Fibroblast of skin of back (primary cell): ENCODE results near the gene OVOL2. TPM values are rescaled to one million over a fixed set of nuclear protein-coding genes. Genes with fewer than 3 reads are reported as not detected.
"Not testable (repeated sequence)": the region's sequence is repeated elsewhere in the genome, so short reads cannot be mapped to it uniquely, and the experiment has no call there.

Experiments
- DNase-seq: peaks from one replicate; pipeline ENCODE4 v3.0.0-alpha.2; 2013
- polyA plus RNA-seq, 2 experiments: library from polyadenylated mRNA; unstranded; fragments of 120-200 nt; gene quantifications; one replicate each; pipeline ENCODE4 v1.2.1, GENCODE V29; 2013; ENCODE audit not compliant: insufficient read length in 2 of 2

Gene OVOL2
- not detected for polyA plus RNA-seq (2013, experiment 1 of 2; ENCODE audit: insufficient read length)
- not detected for polyA plus RNA-seq (2013, experiment 2 of 2; ENCODE audit: insufficient read length)

DNA sequence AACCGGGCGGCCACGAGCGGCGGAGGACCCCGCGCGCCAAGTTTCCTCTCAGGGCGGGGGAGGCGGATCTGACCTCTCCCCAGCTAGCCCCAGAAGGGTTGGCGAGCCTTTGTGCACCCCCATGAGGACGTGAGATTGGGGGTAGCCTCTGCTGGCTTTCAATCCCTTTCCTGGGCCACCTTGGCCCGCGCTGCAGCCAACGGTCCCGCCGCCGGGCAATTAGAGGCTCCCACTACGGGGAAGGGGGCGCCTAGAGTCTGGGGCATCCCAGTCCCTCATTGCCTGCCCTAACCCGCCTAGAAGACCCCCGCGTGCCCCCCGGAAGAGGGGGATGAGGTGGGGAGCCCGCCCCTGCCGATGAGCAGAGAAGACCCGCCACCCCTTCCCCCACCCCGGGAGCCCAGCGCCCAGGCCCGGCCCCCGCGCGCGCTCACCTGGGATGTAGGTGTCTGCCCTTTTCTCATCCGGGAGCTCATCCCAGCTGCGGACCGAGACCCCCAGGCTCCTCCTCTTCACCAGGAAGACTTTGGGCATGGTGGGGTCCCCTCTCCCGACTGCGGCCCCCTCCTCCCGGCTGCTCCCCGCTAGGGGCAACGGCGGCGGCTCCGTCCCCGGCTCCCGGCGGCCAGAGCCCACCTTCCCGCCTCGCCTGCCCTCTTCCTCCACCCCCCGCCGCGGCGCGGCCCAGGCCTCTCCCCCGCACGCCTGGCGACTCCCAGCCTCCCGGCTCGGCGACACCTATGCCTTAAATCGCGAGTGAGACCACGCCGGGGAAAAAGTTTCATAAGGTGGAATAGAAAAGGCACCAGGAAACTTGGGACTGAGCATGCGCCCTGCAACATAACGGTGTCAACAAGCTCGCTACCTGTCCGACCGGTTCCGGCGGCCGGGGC is at the start of gene OVOL2:
TSS of gene OVOL2 (minus strand) at position 816 of the 893 bp plus-strand sequence. CDS start at position 534, 282 bp downstream.
- no peak for DNase-seq

DNA sequence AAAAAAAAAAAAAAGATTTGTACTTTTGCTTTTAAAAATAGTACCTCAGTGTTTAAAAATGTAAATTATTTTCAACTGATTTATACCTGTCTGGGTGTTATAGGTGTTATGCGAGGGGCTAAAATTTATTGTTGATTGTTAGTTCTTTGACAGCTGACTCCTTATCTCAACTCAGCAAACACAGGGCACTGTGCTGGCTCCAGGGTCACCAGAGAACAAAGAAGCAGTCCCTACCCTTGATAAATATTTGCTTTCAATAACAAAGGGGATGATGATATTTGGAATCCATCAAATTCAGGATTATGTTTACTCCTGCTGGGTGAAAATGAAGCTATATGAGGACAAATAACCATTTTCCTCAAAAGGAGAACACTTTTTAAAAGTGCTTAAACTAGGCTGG is 45.8 kb upstream of the OVOL2 start:
- DNase-seq, result no peak

- DNase-seq, result no peak
Measured at GRCh38 chr20:18101125-18101810, 43.6 kb upstream of the OVOL2 start.

GRCh38 chr20:18100569-18100968 is 42.9 kb upstream of the OVOL2 start:
- DNase-seq, result not testable (repeated sequence)

DNA sequence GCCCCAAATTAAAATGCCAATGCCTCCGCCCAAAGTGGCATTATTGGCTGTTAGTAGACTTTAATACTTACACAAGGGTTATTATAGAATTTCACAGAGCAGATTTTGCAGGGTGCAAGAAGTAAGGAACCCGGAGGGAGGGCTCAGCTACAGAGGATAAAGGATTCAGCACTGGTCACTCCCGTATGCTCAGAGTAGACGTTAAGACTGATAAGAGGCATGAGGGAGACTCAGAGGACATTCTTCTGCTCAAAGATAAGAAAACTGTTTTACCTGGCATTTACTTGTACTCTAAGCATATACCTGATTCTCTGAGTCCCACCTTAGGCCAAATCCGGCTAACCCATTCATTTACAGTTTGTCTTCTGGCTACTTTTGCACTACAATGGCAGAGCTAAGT is 36.5 kb upstream of the OVOL2 start:
- no peak for DNase-seq

DNA sequence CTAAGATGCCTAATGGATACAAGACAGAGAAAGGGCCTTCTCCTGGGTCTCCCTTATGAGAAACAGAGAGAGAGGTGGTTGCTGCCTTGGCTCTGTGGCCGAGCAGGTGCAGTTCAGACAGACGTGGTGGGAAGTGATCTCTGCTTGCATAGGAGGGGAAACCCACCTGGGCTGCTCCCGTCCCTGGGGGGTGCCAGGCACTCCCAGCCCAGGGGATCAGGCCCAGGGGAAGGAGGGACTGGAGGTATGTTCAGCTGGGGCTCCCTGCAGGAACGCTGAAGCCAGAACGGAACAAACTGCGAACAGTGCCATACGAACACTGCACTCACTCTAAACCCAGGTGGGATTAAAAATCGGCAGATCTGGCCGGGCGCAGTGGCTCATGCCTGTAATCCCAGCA is 35.7 kb upstream of the OVOL2 start:
- no peak for DNase-seq

DNA sequence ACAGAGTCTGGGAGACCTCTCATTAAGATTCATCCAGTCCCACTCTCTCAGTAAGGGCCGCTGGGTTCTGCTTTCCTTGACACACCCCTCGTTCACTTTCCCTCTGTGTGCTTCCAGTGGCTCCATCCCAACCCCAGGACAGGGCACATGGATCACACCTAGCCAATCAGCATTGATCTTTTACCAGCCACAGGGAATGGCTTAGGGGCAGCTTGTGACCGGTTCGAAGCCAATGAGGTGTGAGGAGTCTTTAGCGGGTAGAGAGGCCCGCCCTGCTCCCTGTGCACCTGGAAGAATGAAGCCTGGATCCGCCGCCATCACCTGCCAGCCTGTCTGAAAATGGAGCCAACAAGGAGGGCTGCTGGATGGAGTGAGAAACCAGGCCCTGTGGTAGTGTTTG is 35.2 kb upstream of the OVOL2 start:
- DNase-seq, result no peak

- DNase-seq, result no peak
Measured at GRCh38 chr20:18091623-18092022, 33.9 kb upstream of the OVOL2 start.

DNA sequence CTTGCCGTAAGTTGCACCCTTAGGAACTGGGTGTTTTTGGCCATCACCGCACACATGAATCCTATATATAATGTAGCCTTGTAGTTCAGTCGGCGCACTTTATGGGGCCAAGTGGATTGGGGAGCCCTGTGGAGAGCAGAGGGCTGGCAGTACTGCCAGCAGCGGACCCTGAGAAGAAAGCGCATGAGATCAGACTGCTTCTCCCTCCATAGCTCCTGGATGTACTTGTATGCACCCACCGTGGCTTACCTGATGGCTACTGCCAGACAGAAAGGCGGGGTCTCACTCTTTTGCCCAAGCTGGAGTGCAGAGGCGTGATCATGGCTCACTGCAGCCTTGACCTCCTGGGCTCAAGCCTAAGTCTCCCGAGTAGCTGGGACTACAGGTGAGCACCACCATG is 32.8 kb upstream of the OVOL2 start:
- DNase-seq, result no peak

- no peak for DNase-seq
Measured at GRCh38 chr20:18090044-18090443, 32.3 kb upstream of the OVOL2 start.

GRCh38 chr20:18088841-18089240 is 31.1 kb upstream of the OVOL2 start:
- not testable (repeated sequence) for DNase-seq

- not testable (repeated sequence) for DNase-seq
Measured at GRCh38 chr20:18088298-18088697, 30.6 kb upstream of the OVOL2 start.

DNA sequence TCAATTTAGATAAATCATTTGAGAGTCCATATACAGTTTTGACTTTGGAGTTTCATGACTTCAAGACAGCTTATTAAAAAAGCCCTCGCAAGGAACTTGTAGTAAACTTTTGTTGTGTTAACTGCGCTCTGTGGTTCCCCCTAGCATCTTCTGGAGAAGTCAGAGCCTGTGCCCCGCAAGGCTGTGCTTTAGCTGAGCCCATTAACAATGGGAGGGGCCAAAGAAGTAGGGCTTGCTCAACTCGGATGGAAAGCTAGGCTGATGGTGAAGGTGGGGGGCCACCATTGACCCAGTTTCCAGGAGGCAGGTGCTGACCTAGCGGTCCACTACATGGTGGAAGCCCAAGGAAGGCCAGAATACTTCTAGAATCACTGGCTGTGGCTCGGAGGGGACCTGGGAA is 29.3 kb upstream of the OVOL2 start:
- DNase-seq, result no peak

- not testable (repeated sequence) for DNase-seq
Measured at GRCh38 chr20:18080836-18081235, 23.1 kb upstream of the OVOL2 start.

DNA sequence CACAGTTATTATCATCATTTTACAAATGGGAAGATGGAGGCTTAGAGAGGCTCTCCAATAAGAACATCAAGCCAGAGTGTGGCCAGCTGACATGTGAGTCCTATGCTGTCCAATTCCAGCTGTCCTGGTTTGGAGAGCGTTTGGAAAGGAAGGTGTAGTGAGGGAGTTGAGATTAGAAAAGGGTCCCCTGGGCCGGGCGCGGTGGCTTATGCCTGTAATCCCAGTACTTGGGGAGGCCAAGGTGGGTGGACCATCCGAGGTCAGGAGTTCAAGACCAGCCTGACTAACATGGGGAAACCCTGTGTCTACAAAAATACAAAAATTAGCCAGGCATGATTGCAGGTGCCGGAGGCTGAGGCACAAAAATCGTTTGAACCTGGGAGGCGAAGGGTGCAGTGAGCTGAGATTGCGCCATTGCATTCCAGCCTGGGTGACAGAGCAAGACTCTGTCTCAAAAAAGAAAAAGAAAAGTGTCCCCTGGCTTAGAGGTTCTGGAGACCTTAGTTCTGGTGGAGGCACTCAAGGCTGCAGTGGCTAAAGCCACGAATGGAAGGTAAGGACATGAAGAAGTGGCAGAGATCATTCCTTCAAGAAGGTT is 22.1 kb upstream of the OVOL2 start:
- no peak for DNase-seq

- no peak for DNase-seq
Measured at GRCh38 chr20:18077157-18077556, 19.4 kb upstream of the OVOL2 start.

- DNase-seq, result no peak
Measured at GRCh38 chr20:18072532-18072931, 14.8 kb upstream of the OVOL2 start.

DNA sequence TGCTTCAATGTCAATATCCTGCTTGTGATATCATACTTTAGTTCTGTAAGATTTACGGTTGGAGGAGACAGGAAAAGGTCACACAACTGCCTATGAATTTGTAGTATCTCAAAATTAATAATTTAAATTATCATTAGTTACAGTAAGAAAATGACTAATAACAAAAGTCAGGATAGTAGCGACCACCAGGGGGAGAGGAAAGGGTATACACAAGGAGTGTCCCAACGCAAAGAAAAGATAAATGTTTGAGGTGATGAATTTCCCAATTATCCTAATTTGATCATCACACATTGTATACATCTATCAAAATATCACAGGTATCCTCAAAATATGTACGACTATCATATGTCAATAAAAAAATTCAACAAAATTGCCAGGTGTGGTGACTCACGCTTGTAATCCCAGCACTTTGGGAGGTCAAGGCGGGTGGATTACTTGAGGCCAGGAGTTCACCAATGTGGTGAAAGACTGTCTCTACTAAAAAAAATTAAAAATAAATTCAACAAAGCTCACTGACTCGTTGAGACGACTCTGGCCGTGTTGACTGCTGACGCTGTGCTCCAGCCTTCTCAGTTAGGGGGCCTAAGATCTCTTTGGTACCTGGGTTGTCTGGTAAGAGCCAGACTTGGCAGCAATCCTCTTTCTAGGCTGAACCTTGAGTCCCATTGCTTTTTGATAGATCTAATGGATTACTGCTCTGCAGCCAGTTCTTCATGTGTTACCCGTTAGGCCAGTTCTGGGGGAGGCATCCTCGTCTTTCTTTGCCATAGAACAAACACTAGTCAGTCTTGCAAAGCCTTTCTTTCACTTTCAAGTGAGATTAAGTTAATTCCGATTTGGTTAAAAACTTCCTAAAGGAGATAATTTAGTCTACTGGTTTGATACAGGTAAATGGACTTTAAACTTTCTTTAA is 9.0 kb upstream of the OVOL2 start:
- DNase-seq, result no peak

DNA sequence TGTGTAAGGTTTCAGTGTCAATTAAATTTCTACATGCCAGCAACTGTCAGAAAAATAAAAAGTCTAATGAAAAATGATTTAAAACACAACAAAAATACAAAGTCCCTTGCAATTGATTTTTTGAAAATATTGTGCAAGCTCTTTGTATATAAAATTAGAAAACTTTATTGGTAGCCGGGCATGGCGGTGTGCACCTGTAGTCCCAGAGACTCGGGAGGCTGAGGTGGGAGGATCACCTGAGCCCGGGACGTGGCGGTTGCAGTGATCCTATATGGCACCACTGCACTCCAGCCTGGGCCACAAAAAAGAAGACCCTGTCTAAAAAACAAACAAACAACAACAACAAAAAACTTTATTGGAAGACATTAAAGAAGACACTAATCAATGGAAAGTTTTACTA is 6.0 kb upstream of the OVOL2 start:
- no peak for DNase-seq

DNA sequence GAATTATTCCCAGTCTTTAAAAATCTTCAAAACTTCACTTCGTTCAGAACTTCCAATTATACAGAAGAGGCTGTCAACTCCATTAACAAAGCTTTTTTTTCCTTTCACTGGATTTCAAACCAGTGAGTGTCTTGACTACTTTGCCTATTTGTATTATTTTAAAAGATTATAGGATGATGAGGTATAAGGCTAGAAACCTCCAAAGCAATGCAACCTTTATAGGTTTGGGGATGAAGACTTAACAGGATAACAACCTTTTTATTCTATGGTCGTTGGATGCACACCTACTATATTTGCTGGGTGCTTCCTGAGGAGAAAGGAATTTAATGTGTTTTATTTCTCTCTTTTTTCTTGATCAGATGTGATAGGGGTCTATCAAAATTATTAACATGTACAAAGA is 1.9 kb upstream of the OVOL2 start:
- no peak for DNase-seq

GRCh38 chr20:18058661-18059467 is 1.1 kb upstream of the OVOL2 start:
- DNase-seq, result no peak
